NCI-H1930 (cell line): ENCODE measurements around the gene MRPL33.

Experiments
- DNase-seq, 2 experiments: peaks; one replicate each; lab custom pipeline; 2025; lab: John Stamatoyannopoulos, UW

MRPL33 gene

GRCh38 chr2:27808984-27809383 is 37.5 kb downstream of the MRPL33 start:
- no peak for DNase-seq

GRCh38 chr2:27809761-27810241 is 38.3 kb downstream of the MRPL33 start:
- DNase-seq, result no peak

DNA sequence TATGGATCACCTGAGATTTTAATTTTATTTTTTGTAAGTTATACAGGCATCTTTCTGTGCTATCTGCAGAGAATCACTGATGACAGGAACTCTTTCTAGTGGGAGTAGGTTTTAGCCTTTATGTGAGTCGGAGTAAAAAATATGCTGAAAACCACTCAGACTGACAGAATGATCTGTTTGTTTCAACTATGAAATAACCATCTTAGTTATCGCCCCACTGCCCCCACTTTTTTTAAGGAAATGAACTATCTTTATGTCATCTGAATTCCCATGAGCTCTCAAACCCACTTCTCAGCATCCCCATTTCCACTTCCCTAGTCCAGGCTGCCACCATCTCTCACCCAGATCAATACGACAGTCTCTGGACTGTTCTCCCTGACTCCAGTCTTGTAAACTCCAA is 38.9 kb downstream of the MRPL33 start:
- no peak for DNase-seq

DNA sequence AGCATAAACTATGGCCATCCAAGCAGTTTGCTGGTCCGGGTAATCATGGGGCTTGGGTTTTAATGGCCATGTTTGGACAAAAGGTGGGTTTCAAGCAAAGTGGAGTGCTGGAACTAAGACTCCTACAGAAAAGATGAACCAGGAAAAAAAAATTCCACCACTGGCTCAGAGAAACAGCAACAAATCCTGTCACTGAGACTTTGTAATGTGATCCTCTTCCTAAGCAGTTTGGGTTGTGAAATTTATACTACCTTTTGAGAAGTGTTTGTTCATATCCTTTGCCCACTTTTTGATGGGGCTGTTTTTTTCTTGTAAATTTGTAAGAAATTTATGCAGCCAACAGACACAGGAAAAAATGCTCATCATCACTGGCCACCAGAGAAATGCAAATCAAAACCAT is 40.2 kb downstream of the MRPL33 start:
- DNase-seq, result no peak

- DNase-seq, result no peak
Observed at GRCh38 chr2:27814758-27815157, 43.2 kb downstream of the MRPL33 start.

DNA sequence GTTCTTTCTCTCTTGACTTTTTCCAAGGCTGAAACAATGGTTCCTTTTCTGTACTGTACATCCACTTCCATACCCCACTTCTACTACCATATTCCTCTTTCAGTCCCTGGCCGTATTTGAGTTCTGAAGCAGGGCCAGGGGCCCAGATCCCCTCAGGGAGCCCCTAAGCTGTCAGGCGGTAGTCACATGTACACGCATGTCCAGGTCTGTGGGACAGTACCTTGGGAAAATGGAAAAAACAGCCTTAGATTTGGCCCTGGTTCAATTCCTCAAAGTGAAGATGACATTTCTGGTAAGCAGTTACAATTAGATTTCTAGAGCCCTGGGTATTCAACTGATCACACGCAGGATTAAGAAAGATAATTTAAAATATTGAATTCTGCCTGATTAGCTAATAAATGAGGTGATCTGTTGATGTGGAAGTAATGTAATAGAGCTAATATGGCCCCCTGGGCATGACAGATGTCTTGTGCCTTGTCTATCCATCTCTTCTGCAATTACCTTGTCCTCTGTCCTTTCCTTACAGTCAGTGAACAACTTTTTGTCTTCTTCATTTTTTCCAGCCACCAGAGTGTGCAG is 44.4 kb downstream of the MRPL33 start:
- DNase-seq, result no peak

DNA sequence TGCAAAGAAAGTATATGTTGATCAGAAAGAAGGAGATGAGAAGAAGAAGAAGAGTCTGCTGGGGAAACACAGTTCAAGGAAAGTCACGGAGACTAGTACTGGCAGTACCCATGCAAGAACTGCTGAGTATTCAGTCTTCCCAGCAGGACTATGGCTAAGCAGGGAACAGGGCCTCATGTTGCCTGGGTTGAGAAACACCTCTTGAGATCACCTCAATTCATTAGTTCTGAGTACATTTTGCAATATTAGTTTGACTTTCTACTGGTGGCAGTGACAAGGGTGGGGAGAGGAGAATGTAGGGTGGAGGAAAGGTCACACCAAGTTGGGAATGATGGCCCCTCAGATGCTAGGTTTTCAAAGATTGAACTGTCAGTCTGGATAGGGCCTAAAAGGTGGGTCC is 50.5 kb downstream of the MRPL33 start:
- no peak for DNase-seq

DNA sequence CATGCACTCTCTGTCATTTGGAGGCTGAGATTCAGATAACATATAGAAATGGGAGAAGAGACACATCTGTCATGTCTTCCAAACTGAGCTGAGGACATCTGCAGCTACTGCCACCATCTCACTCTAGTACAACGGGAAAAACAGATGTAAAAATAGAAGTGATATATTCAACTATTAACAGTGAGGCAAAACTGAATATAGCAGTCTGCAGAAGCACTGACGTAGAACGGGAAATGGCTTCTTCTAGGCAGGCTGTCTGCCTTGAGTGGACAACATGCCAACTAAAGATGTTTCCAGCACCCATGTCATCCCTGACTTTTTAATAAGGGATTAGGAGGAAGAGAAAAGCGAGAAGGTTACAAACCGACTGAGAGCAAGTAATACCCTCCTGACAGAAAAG is 51.6 kb downstream of the MRPL33 start:
- DNase-seq, result no peak

DNA sequence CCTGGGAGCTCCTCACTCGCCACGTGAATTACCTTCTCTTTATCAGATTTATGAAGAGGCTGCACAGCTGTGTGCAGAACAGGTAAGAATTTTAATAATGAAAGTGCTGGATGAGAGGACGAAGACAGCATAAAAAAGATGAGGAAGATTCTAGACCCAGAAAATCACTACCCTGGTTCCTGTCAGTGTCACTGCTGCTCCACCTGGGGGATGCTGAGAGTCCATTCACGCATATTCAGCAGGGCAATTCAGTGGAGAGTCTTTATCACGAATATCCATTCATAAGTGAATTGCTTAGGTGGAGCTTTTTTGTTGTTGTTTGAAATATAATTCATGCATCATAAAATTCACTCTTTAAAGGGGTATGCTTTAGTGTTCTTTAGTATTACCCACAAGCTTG is 52.0 kb downstream of the MRPL33 start:
- no peak for DNase-seq

DNA sequence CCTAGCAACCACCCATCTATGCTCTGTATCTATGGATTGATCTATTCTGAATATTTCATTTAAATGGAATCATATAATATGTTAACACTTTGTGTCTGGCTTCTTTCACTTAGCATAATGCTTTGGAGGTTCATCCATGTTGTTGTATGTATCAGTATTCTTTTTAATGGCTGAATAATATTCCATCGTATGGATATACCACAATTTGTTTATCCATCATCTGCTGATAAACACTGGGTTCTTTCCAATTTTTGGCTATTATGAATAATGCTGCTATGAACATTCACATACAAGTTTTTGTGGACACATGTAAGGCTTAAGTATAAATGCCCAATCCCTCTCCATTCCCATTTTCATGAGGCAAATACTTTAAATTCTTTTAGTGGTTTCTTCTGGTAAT is 52.9 kb downstream of the MRPL33 start:
- no peak for DNase-seq

GRCh38 chr2:27828305-27828704 is 56.8 kb downstream of the MRPL33 start:
- DNase-seq, result no peak
